Erythroblast (primary cell): ENCODE results near the gene ODAD2.

ENCODE experiments used
- GATA1 ChIP-seq: IDR thresholded peaks from 2 replicates; pipeline ENCODE4 v1.6.1; 2011; ENCODE audit warnings: low read depth, mild to moderate bottlenecking, control low read depth, low read length, moderate library complexity
- POLR2A ChIP-seq: IDR thresholded peaks from 2 replicates; pipeline ENCODE4 v1.6.1; 2011; ENCODE audit warnings: mild to moderate bottlenecking, low read length

- TF ChIP-seq POLR2A (no peak), GATA1 (no peak)
These were observed 178.9 kb downstream of the ODAD2 start for GRCh38 chr10:27819781-27820531.
